Measurements from ENCODE around the gene XG. TPM values are rescaled to one million over a fixed set of nuclear protein-coding genes. Genes with fewer than 3 reads are reported as not detected.
A peak's percentile ranks its signal among the peaks of the same experiment; 100 is the strongest.

XG gene
- total and polyA plus RNA-seq, 2 donors: 0.58 to 2.0 TPM

- no peak for DNase-seq (ENCODE audit: extremely low spot score)
- Histone ChIP-seq H3K27ac (ENCODE audit: low read depth) (no peak within 1 kb of the TSS), H3K4me1 (ENCODE audit: insufficient read depth) (no peaks in the 10 kb centered on the region), H3K4me3 (ENCODE audit: low read depth, low read length) (peak within 1 kb of the TSS; percentile 49), H3K36me3 (ENCODE audit: insufficient read depth) (no peaks in the 10 kb centered on the region)
- WGBS: 12% methylated on average over 47 of the region's 56 CpGs
Measured at GRCh38 chrX:2828344-2828958, 76.6 kb downstream of the XG start, which contains the start of gene GYG2. Gene GYG2, plus strand, starts transcription at chrX:2828930. Its CDS starts 1,259 bp downstream, at chrX:2830189.

- Histone ChIP-seq H3K4me3 (ENCODE audit: low read depth, low read length) (peak overlapping the region; percentile 49), H3K36me3 (ENCODE audit: insufficient read depth) (no peaks in the 10 kb centered on the region), H3K27ac (ENCODE audit: low read depth) (no peak overlapping the region), H3K4me1 (ENCODE audit: insufficient read depth) (no peaks in the 10 kb centered on the region)
- WGBS: 1% methylated on average over 37 of the region's 44 CpGs
- no peak for DNase-seq (ENCODE audit: extremely low spot score)
Measured at GRCh38 chrX:2828959-2829411, 77.1 kb downstream of the XG start.

GRCh38 chrX:2829469-2830246 is 77.8 kb downstream of the XG start:
- WGBS: 15% methylated on average over 57 of the region's 62 CpGs
- H3K4me3 ChIP-seq (ENCODE audit: low read depth, low read length): peak overlapping the region; percentile 49
- no peak for DNase-seq (ENCODE audit: extremely low spot score)
- H3K36me3 ChIP-seq (ENCODE audit: insufficient read depth): no peaks in the 10 kb centered on the region
- H3K4me1 ChIP-seq (ENCODE audit: insufficient read depth): no peaks in the 10 kb centered on the region
- no peak overlapping the region for H3K27ac ChIP-seq (ENCODE audit: low read depth)

DNA sequence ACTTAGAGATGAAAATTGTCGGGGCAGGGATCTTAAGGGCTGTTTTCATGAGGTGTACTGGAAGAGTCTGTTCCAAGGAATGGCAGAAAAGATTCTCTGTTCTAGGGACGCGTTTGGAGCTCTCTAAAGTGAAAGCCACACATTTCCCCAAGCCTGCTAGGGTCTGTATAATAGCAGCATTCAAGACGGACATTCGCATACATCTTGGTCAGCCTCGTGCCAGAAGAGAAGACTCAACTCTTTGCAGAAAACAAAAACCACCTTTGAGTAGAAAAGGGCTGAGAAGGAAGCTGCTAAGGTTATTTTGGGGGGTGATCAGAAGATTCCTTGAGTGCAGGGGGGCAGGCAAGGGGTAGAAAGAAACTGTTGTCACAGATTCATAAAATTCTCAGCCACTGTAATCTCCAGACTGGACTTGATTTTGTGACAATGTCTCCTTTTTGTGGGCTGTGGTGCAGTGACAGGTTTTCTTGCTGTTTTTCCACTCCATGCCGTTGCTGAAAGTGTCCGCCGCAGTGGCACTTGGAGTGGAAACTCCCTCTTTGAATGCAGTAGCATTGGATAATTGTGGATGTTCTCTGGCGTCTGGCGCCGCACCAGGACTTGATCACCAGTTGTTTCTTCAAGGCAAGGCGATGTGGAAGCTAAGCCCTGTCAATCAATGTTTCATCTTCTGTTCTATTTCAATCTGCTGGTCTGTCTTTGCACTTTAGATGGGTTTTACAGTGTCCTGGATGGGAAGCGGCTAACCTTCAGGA is 79.8 kb downstream of the XG start:
- H3K4me3 ChIP-seq (ENCODE audit: low read depth, low read length): no peak overlapping the region
- H3K36me3 ChIP-seq (ENCODE audit: insufficient read depth): no peaks in the 10 kb centered on the region
- WGBS: 86% methylated on average over 14 of the region's 14 CpGs
- no peak for DNase-seq (ENCODE audit: extremely low spot score)
- no peak overlapping the region for H3K27ac ChIP-seq (ENCODE audit: low read depth)
- H3K4me1 ChIP-seq (ENCODE audit: insufficient read depth): no peaks in the 10 kb centered on the region

GRCh38 chrX:2837961-2838360 is 86.1 kb downstream of the XG start:
- Histone ChIP-seq H3K27ac (ENCODE audit: low read depth) (no peak overlapping the region), H3K4me3 (ENCODE audit: low read depth, low read length) (no peak overlapping the region), H3K36me3 (ENCODE audit: insufficient read depth) (no peaks in the 10 kb centered on the region), H3K4me1 (ENCODE audit: insufficient read depth) (no peaks in the 10 kb centered on the region)
- DNase-seq (ENCODE audit: extremely low spot score): no peak
- WGBS: 98% methylated on average over 2 of the region's 2 CpGs

DNA sequence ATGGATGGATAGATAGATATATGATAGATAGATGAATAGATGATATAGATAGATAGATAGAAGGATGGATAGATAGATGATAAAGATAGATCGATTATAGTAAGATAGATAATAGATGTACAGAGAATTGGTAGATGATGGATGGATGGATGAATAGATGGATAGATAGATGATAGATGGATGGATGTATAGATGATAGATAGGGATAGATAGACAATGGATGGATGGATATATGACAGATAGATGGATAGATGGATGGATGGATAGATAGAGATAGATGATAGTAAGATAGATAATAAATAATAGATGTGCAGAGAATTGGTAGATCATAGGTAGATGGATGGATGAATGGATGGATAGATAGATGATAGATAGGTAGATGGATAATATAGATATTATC is 89.1 kb downstream of the XG start:
- no peaks in the 10 kb centered on the region for H3K4me1 ChIP-seq (ENCODE audit: insufficient read depth)
- DNase-seq (ENCODE audit: extremely low spot score): no peak
- H3K36me3 ChIP-seq (ENCODE audit: insufficient read depth): no peaks in the 10 kb centered on the region
- WGBS: 95% methylated on average over 1 of the region's 1 CpG
- H3K27ac ChIP-seq (ENCODE audit: low read depth): no peak overlapping the region
- H3K4me3 ChIP-seq (ENCODE audit: low read depth, low read length): no peak overlapping the region

- H3K36me3 ChIP-seq (ENCODE audit: insufficient read depth): no peaks in the 10 kb centered on the region
- no peak overlapping the region for H3K4me3 ChIP-seq (ENCODE audit: low read depth, low read length)
- DNase-seq (ENCODE audit: extremely low spot score): no peak
- no peaks in the 10 kb centered on the region for H3K4me1 ChIP-seq (ENCODE audit: insufficient read depth)
- H3K27ac ChIP-seq (ENCODE audit: low read depth): no peak overlapping the region
- whole genome bisulfite sequencing: 71% methylated on average over 9 of the region's 9 CpGs
Measured at GRCh38 chrX:2841537-2841936, 89.7 kb downstream of the XG start.

- H3K36me3 ChIP-seq (ENCODE audit: insufficient read depth): no peaks in the 10 kb centered on the region
- H3K4me1 ChIP-seq (ENCODE audit: insufficient read depth): no peaks in the 10 kb centered on the region
- DNase-seq (ENCODE audit: extremely low spot score): no peak
- no peak overlapping the region for H3K4me3 ChIP-seq (ENCODE audit: low read depth, low read length)
- H3K27ac ChIP-seq (ENCODE audit: low read depth): no peak overlapping the region
Measured at GRCh38 chrX:2846992-2847391, 95.2 kb downstream of the XG start.

GRCh38 chrX:2848871-2849301 is 97.0 kb downstream of the XG start:
- no peak for DNase-seq (ENCODE audit: extremely low spot score)
- Histone ChIP-seq H3K36me3 (ENCODE audit: insufficient read depth) (no peaks in the 10 kb centered on the region), H3K27ac (ENCODE audit: low read depth) (no peak overlapping the region), H3K4me3 (ENCODE audit: low read depth, low read length) (no peak overlapping the region), H3K4me1 (ENCODE audit: insufficient read depth) (no peaks in the 10 kb centered on the region)
- WGBS: 43% methylated on average over 9 of the region's 9 CpGs

- DNase-seq (ENCODE audit: extremely low spot score): no peak
- WGBS: 97% methylated on average over 21 of the region's 21 CpGs
- Histone ChIP-seq H3K4me1 (ENCODE audit: insufficient read depth) (no peaks in the 10 kb centered on the region), H3K4me3 (ENCODE audit: low read depth, low read length) (no peak overlapping the region), H3K36me3 (ENCODE audit: insufficient read depth) (no peaks in the 10 kb centered on the region), H3K27ac (ENCODE audit: low read depth) (no peak overlapping the region)
Measured at GRCh38 chrX:2854918-2855317, 103.1 kb downstream of the XG start.

DNA sequence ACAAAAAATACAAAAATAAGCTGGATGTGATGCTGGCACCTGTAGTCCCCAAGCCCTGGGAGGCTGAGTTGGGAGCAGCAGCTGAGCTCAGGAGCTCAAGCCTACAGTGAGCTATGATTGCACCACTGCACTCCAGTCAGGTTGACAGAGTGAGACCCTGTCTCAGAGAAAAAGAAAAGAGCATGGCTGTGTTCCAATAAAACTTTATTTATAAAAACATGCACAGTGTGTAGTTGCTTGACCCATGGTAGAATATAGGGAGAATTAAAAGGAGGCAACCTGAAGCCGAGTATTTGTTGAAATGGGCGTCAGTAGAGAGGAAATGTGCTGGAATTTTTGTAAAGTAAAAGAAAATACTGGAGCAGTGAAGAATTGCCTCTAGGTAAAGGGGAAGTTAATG is 103.9 kb downstream of the XG start:
- H3K4me1 ChIP-seq (ENCODE audit: insufficient read depth): no peaks in the 10 kb centered on the region
- no peak overlapping the region for H3K4me3 ChIP-seq (ENCODE audit: low read depth, low read length)
- no peaks in the 10 kb centered on the region for H3K36me3 ChIP-seq (ENCODE audit: insufficient read depth)
- no peak overlapping the region for H3K27ac ChIP-seq (ENCODE audit: low read depth)
- WGBS: 100% methylated on average over 2 of the region's 2 CpGs
- DNase-seq (ENCODE audit: extremely low spot score): no peak

DNA sequence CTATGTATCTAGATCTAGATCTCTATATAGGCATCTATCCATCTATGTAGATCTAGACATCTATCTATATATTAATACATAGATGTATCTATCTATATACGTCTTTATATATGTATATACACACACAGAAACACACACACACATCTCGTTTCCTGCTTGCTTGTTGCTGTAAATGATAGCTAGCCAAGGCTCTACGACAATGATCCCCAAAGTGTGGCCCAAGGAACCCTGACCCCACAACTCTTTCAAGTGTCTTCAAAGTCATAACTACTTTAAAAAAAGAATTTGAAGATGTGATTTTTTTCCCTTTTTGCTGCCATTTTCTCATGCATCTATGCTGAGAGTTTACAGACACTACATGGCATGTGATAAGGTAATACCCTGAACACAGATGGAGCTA is 105.7 kb downstream of the XG start:
- 84% methylated on average over 3 of the region's 3 CpGs for WGBS
- Histone ChIP-seq H3K27ac (ENCODE audit: low read depth) (no peak overlapping the region), H3K4me3 (ENCODE audit: low read depth, low read length) (no peak overlapping the region), H3K36me3 (ENCODE audit: insufficient read depth) (no peaks in the 10 kb centered on the region), H3K4me1 (ENCODE audit: insufficient read depth) (no peaks in the 10 kb centered on the region)
- DNase-seq (ENCODE audit: extremely low spot score): no peak

DNA sequence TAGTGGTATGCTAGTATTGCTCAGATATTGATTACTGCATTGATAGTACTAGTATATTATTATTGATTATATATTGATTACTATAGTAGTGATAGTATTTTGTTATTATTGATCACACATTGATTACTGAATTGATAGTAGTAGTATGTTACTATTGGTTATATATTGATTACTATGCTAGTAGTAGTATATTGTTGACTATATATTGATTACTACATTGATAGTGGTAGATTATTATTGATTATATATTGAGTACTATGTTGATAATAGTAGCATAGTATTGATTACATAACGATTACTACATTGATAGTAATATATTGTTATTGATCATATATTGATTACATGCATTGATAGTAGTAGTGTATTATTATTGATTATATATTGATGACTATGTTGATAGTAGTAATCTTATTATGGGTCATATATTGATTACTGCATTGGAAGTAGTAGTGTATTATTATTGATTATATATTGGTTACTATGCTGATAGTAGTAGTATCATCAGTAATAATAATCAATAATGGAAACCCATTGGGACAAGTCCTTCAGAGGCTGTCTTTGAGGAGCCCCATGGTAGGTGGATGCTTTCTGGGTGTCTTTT is 107.5 kb downstream of the XG start:
- H3K4me1 ChIP-seq (ENCODE audit: insufficient read depth): no peaks in the 10 kb centered on the region
- 93% methylated on average over 1 of the region's 1 CpG for WGBS
- no peak overlapping the region for H3K4me3 ChIP-seq (ENCODE audit: low read depth, low read length)
- DNase-seq (ENCODE audit: extremely low spot score): no peak
- H3K36me3 ChIP-seq (ENCODE audit: insufficient read depth): no peaks in the 10 kb centered on the region
- H3K27ac ChIP-seq (ENCODE audit: low read depth): no peak overlapping the region

All from urinary bladder (tissue), 4 donors.